Sigmoid colon (tissue), 4 donors: ENCODE measurements around the gene BCL2L1.

Experiments used
- EP300 ChIP-seq, 4 donors: sonication (generic); formaldehyde crosslinking; IDR thresholded peaks; one replicate each; pipeline ENCODE4 v1.6.1; 2017; ENCODE audit warnings: antibody characterized with exemption in 4 of 4
- POLR2A ChIP-seq, 2 donors: fragments of 450-650 bp; IDR thresholded peaks; one replicate each; pipeline ENCODE4 v1.6.1; 2016; ENCODE audit warnings: antibody characterized with exemption in 2 of 2, mild to moderate bottlenecking in 2 of 2, moderate library complexity in 2 of 2
- POLR2AphosphoS5 ChIP-seq, 4 donors: sonication (generic); formaldehyde crosslinking; IDR thresholded peaks; one replicate each; pipeline ENCODE4 v1.6.1; 2017; ENCODE audit warnings: antibody characterized with exemption in 4 of 4
- TF ChIP-seq, protein P1 (sequence below), 4 experiments: fragments of 450-650 bp in 3 of 4; fragments of 200-600 bp in 1 of 4; IDR thresholded peaks; one replicate each; pipeline ENCODE4 v1.5.1; 2016 to 2019; ENCODE audit warnings: antibody characterized with exemption in 4 of 4, mild to moderate bottlenecking in 3 of 4, moderate library complexity in 2 of 4

- TF ChIP-seq, protein P1, sequence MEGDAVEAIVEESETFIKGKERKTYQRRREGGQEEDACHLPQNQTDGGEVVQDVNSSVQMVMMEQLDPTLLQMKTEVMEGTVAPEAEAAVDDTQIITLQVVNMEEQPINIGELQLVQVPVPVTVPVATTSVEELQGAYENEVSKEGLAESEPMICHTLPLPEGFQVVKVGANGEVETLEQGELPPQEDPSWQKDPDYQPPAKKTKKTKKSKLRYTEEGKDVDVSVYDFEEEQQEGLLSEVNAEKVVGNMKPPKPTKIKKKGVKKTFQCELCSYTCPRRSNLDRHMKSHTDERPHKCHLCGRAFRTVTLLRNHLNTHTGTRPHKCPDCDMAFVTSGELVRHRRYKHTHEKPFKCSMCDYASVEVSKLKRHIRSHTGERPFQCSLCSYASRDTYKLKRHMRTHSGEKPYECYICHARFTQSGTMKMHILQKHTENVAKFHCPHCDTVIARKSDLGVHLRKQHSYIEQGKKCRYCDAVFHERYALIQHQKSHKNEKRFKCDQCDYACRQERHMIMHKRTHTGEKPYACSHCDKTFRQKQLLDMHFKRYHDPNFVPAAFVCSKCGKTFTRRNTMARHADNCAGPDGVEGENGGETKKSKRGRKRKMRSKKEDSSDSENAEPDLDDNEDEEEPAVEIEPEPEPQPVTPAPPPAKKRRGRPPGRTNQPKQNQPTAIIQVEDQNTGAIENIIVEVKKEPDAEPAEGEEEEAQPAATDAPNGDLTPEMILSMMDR (IDR thresholded peaks at IDR 0.05): no peak
- TF ChIP-seq POLR2AphosphoS5 (IDR thresholded peaks at IDR 0.05) (no peak), POLR2A (IDR thresholded peaks at IDR 0.05) (no peak), EP300 (IDR thresholded peaks at IDR 0.05) (no peak)
These were observed 38.0 kb upstream of the BCL2L1 start for GRCh38 chr20:31760519-31761240.
